Prostate gland (tissue), 2 donors: ENCODE measurements around the gene TEX22.

Experiments used
- CTCF ChIP-seq, 4 experiments: fragments of 200-600 bp in 2 of 4; fragments of 450-650 bp in 2 of 4; sonication (generic) in 2 of 4; IDR thresholded peaks; 1 replicate in 3 of 4; 2 replicates in 1 of 4; pipeline ENCODE4 v1.5.1; 2016 to 2019; ENCODE audit warnings: antibody characterized with exemption in 4 of 4, mild to moderate bottlenecking in 2 of 4, moderate library complexity in 2 of 4
- POLR2A ChIP-seq: fragments of 450-650 bp; IDR thresholded peaks from one replicate; pipeline ENCODE4 v1.6.1; 2016; ENCODE audit warnings: antibody characterized with exemption, mild to moderate bottlenecking
- POLR2AphosphoS5 ChIP-seq: sonication (generic); formaldehyde crosslinking; IDR thresholded peaks from one replicate; pipeline ENCODE4 v1.6.1; 2017; ENCODE audit warnings: antibody characterized with exemption

GRCh38 chr14:105349992-105350391 is 48.3 kb upstream of the TEX22 start:
- no peak for TF ChIP-seq CTCF (IDR thresholded peaks at IDR 0.05)
- TF ChIP-seq POLR2A, result no peak
- TF ChIP-seq POLR2AphosphoS5, result no peak
